PFSK-1 (cell line): ENCODE data around the gene CMTM4.

ENCODE experiments used
- FOXP2 ChIP-seq: optimal IDR thresholded peaks from 2 replicates; pipeline ENCODE3; 2011; ENCODE audit warnings: borderline replicate concordance, control low read depth, inconsistent platforms; ENCODE audit not compliant: insufficient read depth; ENCODE audit errors: extremely low read length, extremely low read depth
- POLR2AphosphoS5 ChIP-seq: IDR thresholded peaks from 2 replicates; pipeline ENCODE4 v1.6.1; 2012; ENCODE audit warnings: low read depth, mild to moderate bottlenecking, control low read depth, low read length, moderate library complexity
- SIN3A ChIP-seq: IDR thresholded peaks from 2 replicates; pipeline ENCODE4 v1.6.1; 2012; ENCODE audit warnings: mild to moderate bottlenecking, low read length, moderate library complexity, borderline replicate concordance; ENCODE audit not compliant: insufficient read depth
- TAF1 ChIP-seq: IDR thresholded peaks from 2 replicates; pipeline ENCODE4 v1.6.1; 2012; ENCODE audit warnings: low read length, control low read depth, borderline replicate concordance; ENCODE audit not compliant: insufficient read depth
- TF ChIP-seq, protein P1 (sequence below), 2 experiments: IDR thresholded peaks; 2 replicates each; pipeline versions ENCODE4 v1.6.1 to v1.8.0; 2011 to 2012; ENCODE audit warnings: low read depth in 2 of 2, low read length in 2 of 2, control low read depth in 1 of 2, inconsistent platforms in 1 of 2, mild to moderate bottlenecking in 1 of 2, moderate library complexity in 1 of 2; ENCODE audit not compliant: insufficient read depth in 1 of 2

The CMTM4 gene

GRCh38 chr16:66714654-66715307 is 18.2 kb upstream of the CMTM4 start:
- TF ChIP-seq, protein P1, sequence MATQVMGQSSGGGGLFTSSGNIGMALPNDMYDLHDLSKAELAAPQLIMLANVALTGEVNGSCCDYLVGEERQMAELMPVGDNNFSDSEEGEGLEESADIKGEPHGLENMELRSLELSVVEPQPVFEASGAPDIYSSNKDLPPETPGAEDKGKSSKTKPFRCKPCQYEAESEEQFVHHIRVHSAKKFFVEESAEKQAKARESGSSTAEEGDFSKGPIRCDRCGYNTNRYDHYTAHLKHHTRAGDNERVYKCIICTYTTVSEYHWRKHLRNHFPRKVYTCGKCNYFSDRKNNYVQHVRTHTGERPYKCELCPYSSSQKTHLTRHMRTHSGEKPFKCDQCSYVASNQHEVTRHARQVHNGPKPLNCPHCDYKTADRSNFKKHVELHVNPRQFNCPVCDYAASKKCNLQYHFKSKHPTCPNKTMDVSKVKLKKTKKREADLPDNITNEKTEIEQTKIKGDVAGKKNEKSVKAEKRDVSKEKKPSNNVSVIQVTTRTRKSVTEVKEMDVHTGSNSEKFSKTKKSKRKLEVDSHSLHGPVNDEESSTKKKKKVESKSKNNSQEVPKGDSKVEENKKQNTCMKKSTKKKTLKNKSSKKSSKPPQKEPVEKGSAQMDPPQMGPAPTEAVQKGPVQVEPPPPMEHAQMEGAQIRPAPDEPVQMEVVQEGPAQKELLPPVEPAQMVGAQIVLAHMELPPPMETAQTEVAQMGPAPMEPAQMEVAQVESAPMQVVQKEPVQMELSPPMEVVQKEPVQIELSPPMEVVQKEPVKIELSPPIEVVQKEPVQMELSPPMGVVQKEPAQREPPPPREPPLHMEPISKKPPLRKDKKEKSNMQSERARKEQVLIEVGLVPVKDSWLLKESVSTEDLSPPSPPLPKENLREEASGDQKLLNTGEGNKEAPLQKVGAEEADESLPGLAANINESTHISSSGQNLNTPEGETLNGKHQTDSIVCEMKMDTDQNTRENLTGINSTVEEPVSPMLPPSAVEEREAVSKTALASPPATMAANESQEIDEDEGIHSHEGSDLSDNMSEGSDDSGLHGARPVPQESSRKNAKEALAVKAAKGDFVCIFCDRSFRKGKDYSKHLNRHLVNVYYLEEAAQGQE (IDR thresholded peaks at IDR 0.05; ENCODE audit: insufficient read depth in 1 of 2, low read depth in 2 of 2, low read length in 2 of 2) = no peak
- TF ChIP-seq POLR2AphosphoS5 = no peak
- no peak for TF ChIP-seq FOXP2

DNA sequence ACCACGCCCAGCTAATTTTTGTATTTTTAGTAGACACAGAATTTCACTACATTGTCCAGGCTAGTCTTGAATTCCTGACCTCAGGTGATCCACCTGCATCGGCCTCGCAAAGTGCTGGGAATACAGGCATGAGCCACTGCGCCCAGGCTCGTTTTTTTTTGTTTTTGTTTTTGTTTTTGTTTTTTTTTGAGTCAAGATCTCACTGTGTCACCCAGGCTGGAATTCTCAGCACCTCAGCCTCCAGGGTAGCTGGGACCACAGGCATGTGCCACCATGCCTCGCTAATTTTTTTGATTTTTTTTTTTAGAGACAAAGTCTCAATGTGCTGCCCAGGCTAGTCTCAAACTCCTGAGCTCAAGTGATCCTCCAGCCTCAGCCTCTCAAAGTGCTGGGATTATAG is 17.5 kb upstream of the CMTM4 start:
- TF ChIP-seq POLR2AphosphoS5 = no peak
- TF ChIP-seq TAF1 = no peak
- TF ChIP-seq, protein P1 (IDR thresholded peaks at IDR 0.05; ENCODE audit: insufficient read depth in 1 of 2, low read depth in 2 of 2, low read length in 2 of 2) = no peak
- TF ChIP-seq SIN3A = no peak
- TF ChIP-seq FOXP2 = no peak

- no peak for TF ChIP-seq TAF1
- no peak for TF ChIP-seq FOXP2
- TF ChIP-seq SIN3A = no peak
- TF ChIP-seq, protein P1 (IDR thresholded peaks at IDR 0.05; ENCODE audit: insufficient read depth in 1 of 2, low read depth in 2 of 2, low read length in 2 of 2) = no peak
- no peak for TF ChIP-seq POLR2AphosphoS5
Observed at GRCh38 chr16:66713076-66713475, 16.5 kb upstream of the CMTM4 start.

GRCh38 chr16:66712512-66712911 is 16.0 kb upstream of the CMTM4 start:
- no peak for TF ChIP-seq TAF1
- no peak for TF ChIP-seq FOXP2
- no peak for TF ChIP-seq POLR2AphosphoS5
- TF ChIP-seq SIN3A = no peak
- TF ChIP-seq, protein P1 (IDR thresholded peaks at IDR 0.05; ENCODE audit: insufficient read depth in 1 of 2, low read depth in 2 of 2, low read length in 2 of 2) = no peak

GRCh38 chr16:66711581-66711980 is 15.0 kb upstream of the CMTM4 start:
- TF ChIP-seq SIN3A = no peak
- TF ChIP-seq TAF1 = no peak
- TF ChIP-seq POLR2AphosphoS5 = no peak
- TF ChIP-seq, protein P1 (IDR thresholded peaks at IDR 0.05; ENCODE audit: insufficient read depth in 1 of 2, low read depth in 2 of 2, low read length in 2 of 2) = no peak
- TF ChIP-seq FOXP2 = no peak
